ENCODE results near the gene PIK3C2B.

- no peak for TF ChIP-seq CTCF (conservative IDR thresholded peaks at IDR 0.05)
- no peak for TF ChIP-seq EZH2 (IDR thresholded peaks at IDR 0.05; ENCODE audit: low read depth)
These were observed 31.2 kb downstream of the PIK3C2B start for GRCh38 chr1:204463125-204464060.

Measured in PC-9 (cell line).